B cell (primary cell): ENCODE measurements around the gene ENPP4. TPM values are rescaled to one million over a fixed set of nuclear protein-coding genes. Genes with fewer than 3 reads are reported as not detected.

Source experiments
- ATAC-seq: fragments of 200-7000 bp; cut with Tn5 transposase; one replicate; pipeline ENCODE4 v1.10.0; 2021; ENCODE audit warnings: low read depth, mild to moderate bottlenecking, moderate number of reproducible peaks, moderate library complexity
- CTCF ChIA-PET: fragments of 350-600 bp; sonication (Branson Sonifier 250); formaldehyde crosslinking; loops from one replicate; lab custom pipeline; 2021; ENCODE audit warnings: antibody characterized with exemption, inconsistent platforms; lab: Charles Lee
- POLR2A ChIA-PET: fragments of 350-600 bp; sonication (Branson Sonifier 250); formaldehyde crosslinking; loops from one replicate; lab custom pipeline; 2021; ENCODE audit warnings: antibody characterized with exemption; lab: Charles Lee
- DNase-seq: peaks from one replicate; pipeline ENCODE4 v3.0.0; 2013
- H2AFZ ChIP-seq: 2 replicates; pipeline ENCODE4 v1.6.1; 2012; ENCODE audit warnings: mild to moderate bottlenecking, low read depth, low read length; ENCODE audit not compliant: insufficient read depth, poor library complexity, severe bottlenecking
- H3K27ac ChIP-seq, 2 donors: 1 replicate in 1 of 2; 2 replicates in 1 of 2; pipeline ENCODE4 v1.5.1; 2012 to 2013; ENCODE audit warnings: low read length in 2 of 2, mild to moderate bottlenecking in 2 of 2, moderate library complexity in 1 of 2
- H3K27me3 ChIP-seq, 4 experiments: fragments of 200-600 bp in 1 of 4; sonication (generic) in 1 of 4; replicated peaks in 1 of 4; 1 replicate in 2 of 4; 2 replicates in 2 of 4; pipeline versions ENCODE4 v1.6.1 to v1.7.0; 2013 to 2016; ENCODE audit warnings: low read length in 3 of 4, mild to moderate bottlenecking in 2 of 4, mixed read lengths in 1 of 4, moderate library complexity in 1 of 4; ENCODE audit not compliant: insufficient read depth in 4 of 4, control insufficient read depth in 3 of 4; ENCODE audit errors: control extremely low read depth in 1 of 4
- H3K36me3 ChIP-seq, 2 experiments: replicated peaks in 1 of 2; 1 replicate in 1 of 2; 2 replicates in 1 of 2; pipeline versions ENCODE4 v1.6.1 to v1.7.1; 2013; ENCODE audit warnings: low read length in 1 of 2; ENCODE audit not compliant: insufficient read depth in 2 of 2, control insufficient read depth in 1 of 2; ENCODE audit errors: control extremely low read depth in 1 of 2, extremely low read depth in 1 of 2
- H3K4me1 ChIP-seq, 2 donors: fragments of 200-600 bp in 1 of 2; sonication (generic) in 1 of 2; 1 replicate in 1 of 2; 2 replicates in 1 of 2; pipeline versions ENCODE4 v1.5.1 to v1.6.1; 2013 to 2017; ENCODE audit warnings: low read length in 2 of 2; ENCODE audit not compliant: control insufficient read depth in 2 of 2, insufficient read depth in 2 of 2
- H3K4me2 ChIP-seq: replicated peaks from 2 replicates; pipeline ENCODE3; 2012; ENCODE audit warnings: mild to moderate bottlenecking, low read depth, low read length; ENCODE audit not compliant: poor library complexity, severe bottlenecking
- H3K4me3 ChIP-seq, 5 experiments: fragments of 200-600 bp in 1 of 5; sonication (generic) in 1 of 5; 1 replicate in 3 of 5; 2 replicates in 2 of 5; pipeline versions ENCODE4 v1.5.1 to v1.7.0; 2011 to 2016; ENCODE audit warnings: low read length in 4 of 5, mild to moderate bottlenecking in 4 of 5, low read depth in 2 of 5, control low read depth in 1 of 5, moderate library complexity in 1 of 5; ENCODE audit not compliant: insufficient read depth in 1 of 5; ENCODE audit errors: control extremely low read depth in 1 of 5, extremely low read depth in 1 of 5
- H3K79me2 ChIP-seq: fragments of 200-600 bp; sonication (generic); one replicate; pipeline ENCODE4 v1.6.0; 2016; ENCODE audit warnings: low read length; ENCODE audit not compliant: control insufficient read depth, insufficient read depth
- H3K9ac ChIP-seq: fragments of 200-600 bp; sonication (generic); 2 replicates; pipeline ENCODE4 v1.6.1; 2017; ENCODE audit warnings: mild to moderate bottlenecking, low read length, moderate library complexity
- H3K9me3 ChIP-seq, 3 donors: one replicate each; pipeline versions ENCODE4 v1.6.1 to v1.7.1; 2013; ENCODE audit warnings: low read length in 2 of 3; ENCODE audit not compliant: control insufficient read depth in 2 of 3, insufficient read depth in 1 of 3; ENCODE audit errors: control extremely low read depth in 1 of 3
- H4K20me1 ChIP-seq: 2 replicates; pipeline ENCODE4 v1.6.0; 2012; ENCODE audit warnings: mild to moderate bottlenecking, low read length; ENCODE audit not compliant: insufficient read depth, control insufficient read depth, poor library complexity, severe bottlenecking
- H3K27ac Mint-ChIP-seq: one replicate; pipeline ENCODE4 v1.8.0; 2021; ENCODE audit warnings: mixed read lengths
- H3K27me3 Mint-ChIP-seq: one replicate; pipeline ENCODE4 v1.8.0; 2021; ENCODE audit warnings: mixed read lengths
- H3K4me1 Mint-ChIP-seq: one replicate; pipeline ENCODE4 v1.8.0; 2021; ENCODE audit warnings: mixed read lengths
- H3K4me3 Mint-ChIP-seq: one replicate; pipeline ENCODE4 v1.8.0; 2021; ENCODE audit warnings: mixed read lengths
- H3K9me3 Mint-ChIP-seq: one replicate; pipeline ENCODE4 v1.8.0; 2022; ENCODE audit warnings: mixed read lengths; ENCODE audit not compliant: insufficient read depth
- EZH2 ChIP-seq: IDR thresholded peaks from 2 replicates; pipeline ENCODE4 v1.6.1; 2012; ENCODE audit warnings: borderline replicate concordance, low read depth, mild to moderate bottlenecking, moderate library complexity, low read length; ENCODE audit not compliant: insufficient read depth, poor library complexity, severe bottlenecking
- WGBS: methylation state at CpG from one replicate; pipeline ENCODE4 v1.1.5; 2013; ENCODE audit warnings: missing lambda C conversion rate; ENCODE audit not compliant: insufficient coverage; 5-methylcytosine and 5-hydroxymethylcytosine counted together
- intact Hi-C: fragments of 100-400 bp; cut with micrococcal nuclease; formaldehyde crosslinking; loops from one replicate; pipeline ENCODE4 v1.10.0; 2022
- polyA plus RNA-seq: library from polyadenylated mRNA; depleted of rRNA; stranded (reverse); fragments of >200 nt; gene quantifications from 2 replicates; pipeline ENCODE4 v1.2.3, GENCODE V29; 2012
- total RNA-seq, 2 donors: library from RNA; stranded (reverse); fragments of 120-200 nt in 1 of 2; gene quantifications; 1 replicate in 1 of 2; 2 replicates in 1 of 2; pipeline versions ENCODE4 v1.2.3 to v1.2.4, GENCODE V29; 2013 to 2022
- TF ChIP-seq, protein P1 (sequence below): fragments of 200-600 bp; IDR thresholded peaks from one replicate; pipeline ENCODE4 v1.8.0; 2022; ENCODE audit warnings: antibody characterized with exemption, mild to moderate bottlenecking

The ENPP4 gene
- total and polyA plus RNA-seq, 2 donors (not counting 1 experiment from before 2014, with no cell fraction given), result 2.9 to 10.0 TPM

DNA sequence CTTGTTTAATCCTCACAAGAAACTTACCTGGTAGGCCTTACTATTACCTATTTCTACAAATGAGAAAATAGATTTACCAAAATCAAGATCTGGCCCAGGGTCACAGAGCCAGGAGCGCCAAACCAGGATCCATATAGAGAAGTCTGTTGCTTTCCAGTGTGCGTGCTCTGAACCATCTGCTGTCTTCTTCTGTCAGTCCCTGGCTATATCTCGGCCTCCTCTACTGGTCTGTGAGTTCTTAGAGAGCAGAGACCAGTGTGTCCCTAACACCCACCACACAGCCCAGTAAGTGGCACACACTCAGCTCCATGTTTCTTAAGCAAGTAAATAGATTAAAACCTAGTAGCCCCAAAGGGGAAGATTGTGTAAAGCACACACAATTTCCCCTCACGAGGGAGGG, 59.9 kb downstream of the ENPP4 start:
- no peak for DNase-seq
- Histone ChIP-seq H4K20me1 (no peaks in the 10 kb centered on the region), H3K79me2 (no peaks in the 10 kb centered on the region), H3K27ac (no peak overlapping the region), H3K9me3 (no peaks in the 10 kb centered on the region), H3K9ac (no peak overlapping the region), H2AFZ (no peak overlapping the region), H3K4me2 (no peak overlapping the region), H3K4me3 (no peak overlapping the region), H3K27me3 (peaks cover 0 to 4% (median 0%) of the 10 kb centered on the region in 4 experiments), H3K36me3 (no peaks in the 10 kb centered on the region), H3K4me1 (no peaks in the 10 kb centered on the region)
- no peaks in the 10 kb centered on the region for H3K4me1 Mint-ChIP-seq
- H3K9me3 Mint-ChIP-seq, result no peaks in the 10 kb centered on the region
- CTCF ChIA-PET, result no interaction called here
- H3K27ac Mint-ChIP-seq, result no peak overlapping the region
- no peak for ATAC-seq
- 94% methylated on average over 3 of the region's 4 CpGs for WGBS
- H3K27me3 Mint-ChIP-seq, result peaks cover 22% of the 10 kb centered on the region
- TF ChIP-seq EZH2, result no peak
- TF ChIP-seq, protein P1, sequence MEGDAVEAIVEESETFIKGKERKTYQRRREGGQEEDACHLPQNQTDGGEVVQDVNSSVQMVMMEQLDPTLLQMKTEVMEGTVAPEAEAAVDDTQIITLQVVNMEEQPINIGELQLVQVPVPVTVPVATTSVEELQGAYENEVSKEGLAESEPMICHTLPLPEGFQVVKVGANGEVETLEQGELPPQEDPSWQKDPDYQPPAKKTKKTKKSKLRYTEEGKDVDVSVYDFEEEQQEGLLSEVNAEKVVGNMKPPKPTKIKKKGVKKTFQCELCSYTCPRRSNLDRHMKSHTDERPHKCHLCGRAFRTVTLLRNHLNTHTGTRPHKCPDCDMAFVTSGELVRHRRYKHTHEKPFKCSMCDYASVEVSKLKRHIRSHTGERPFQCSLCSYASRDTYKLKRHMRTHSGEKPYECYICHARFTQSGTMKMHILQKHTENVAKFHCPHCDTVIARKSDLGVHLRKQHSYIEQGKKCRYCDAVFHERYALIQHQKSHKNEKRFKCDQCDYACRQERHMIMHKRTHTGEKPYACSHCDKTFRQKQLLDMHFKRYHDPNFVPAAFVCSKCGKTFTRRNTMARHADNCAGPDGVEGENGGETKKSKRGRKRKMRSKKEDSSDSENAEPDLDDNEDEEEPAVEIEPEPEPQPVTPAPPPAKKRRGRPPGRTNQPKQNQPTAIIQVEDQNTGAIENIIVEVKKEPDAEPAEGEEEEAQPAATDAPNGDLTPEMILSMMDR, result no peak
- intact Hi-C loops, result no loop called here
- no peak overlapping the region for H3K4me3 Mint-ChIP-seq
- POLR2A ChIA-PET, result no interaction called here

DNA sequence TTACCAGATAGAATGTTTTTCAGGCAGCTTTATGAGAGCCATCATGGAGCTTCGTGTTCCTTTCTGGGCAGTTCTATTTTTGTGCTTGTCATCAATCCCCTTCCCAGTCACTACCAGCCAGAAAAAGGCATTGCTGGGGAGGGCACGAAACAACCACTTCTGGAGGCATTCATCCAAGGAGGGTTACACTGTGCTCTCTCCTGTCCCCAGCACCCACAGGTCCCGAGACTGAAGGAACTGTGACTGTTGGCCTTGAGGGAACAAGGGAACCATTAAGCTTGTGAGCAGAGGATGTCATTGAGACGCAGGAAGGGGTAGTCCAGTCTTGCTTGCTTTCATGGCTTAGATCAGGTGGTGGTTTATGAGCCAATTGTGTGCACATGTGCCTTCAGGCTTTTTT, 61.1 kb downstream of the ENPP4 start:
- H3K4me1 ChIP-seq, result no peaks in the 10 kb centered on the region
- H3K36me3 ChIP-seq, result no peaks in the 10 kb centered on the region
- H3K9me3 ChIP-seq, result no peaks in the 10 kb centered on the region
- H3K27me3 ChIP-seq, result peaks cover 0 to 4% (median 0%) of the 10 kb centered on the region in 4 experiments
- TF ChIP-seq, protein P1, result no peak
- TF ChIP-seq EZH2, result no peak
- Mint-ChIP-seq H3K27ac (no peak overlapping the region), H3K4me3 (no peak overlapping the region), H3K27me3 (peaks cover 17% of the 10 kb centered on the region), H3K4me1 (no peaks in the 10 kb centered on the region), H3K9me3 (no peaks in the 10 kb centered on the region)
- intact Hi-C loops, result no loop called here
- H3K4me3 ChIP-seq, result no peak overlapping the region
- no peak overlapping the region for H3K27ac ChIP-seq
- H3K4me2 ChIP-seq, result no peak overlapping the region
- H4K20me1 ChIP-seq, result no peaks in the 10 kb centered on the region
- H3K9ac ChIP-seq, result no peak overlapping the region
- ATAC-seq, result no peak
- H3K79me2 ChIP-seq, result no peaks in the 10 kb centered on the region
- no peak overlapping the region for H2AFZ ChIP-seq
- CTCF ChIA-PET, result no interaction called here
- DNase-seq, result no peak
- POLR2A ChIA-PET, result no interaction called here
- 89% methylated on average over 3 of the region's 4 CpGs for WGBS
